Measurements from ENCODE around the gene NFAT5.

The NFAT5 gene

GRCh38 chr16:69599731-69600130 is 34.0 kb downstream of the NFAT5 start:
- peaks cover 24% of the 10 kb centered on the region for H3K36me3 Mint-ChIP-seq (ENCODE audit: low read depth)
- H3K4me1 Mint-ChIP-seq (ENCODE audit: low read depth), result peaks cover 46% of the 10 kb centered on the region
- no peak overlapping the region for H3K27ac Mint-ChIP-seq
- no peaks in the 10 kb centered on the region for H3K27me3 Mint-ChIP-seq
- no peak overlapping the region for H3K4me3 Mint-ChIP-seq
- no peaks in the 10 kb centered on the region for H3K9me3 Mint-ChIP-seq

DNA sequence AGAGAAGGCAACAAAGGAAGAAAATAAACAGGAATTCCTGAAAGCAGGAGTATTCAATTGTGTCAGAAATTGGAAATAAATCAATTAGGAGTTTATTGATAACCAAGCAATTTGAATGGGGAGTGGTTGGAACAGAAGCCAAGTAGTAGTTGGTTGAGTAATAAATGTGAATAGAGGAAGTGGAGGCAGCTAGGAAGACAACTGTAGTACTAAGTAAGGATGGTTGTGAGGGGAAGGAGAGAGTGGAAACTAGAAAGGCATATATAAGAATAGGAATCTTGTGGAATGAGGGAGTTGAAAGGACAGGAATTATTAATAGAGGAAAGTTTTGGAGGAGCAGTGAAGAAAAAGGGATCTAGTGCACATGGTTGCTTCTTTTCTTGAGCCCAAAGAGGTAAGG is 34.4 kb downstream of the NFAT5 start:
- Mint-ChIP-seq H3K4me1 (ENCODE audit: low read depth) (peaks cover 41% of the 10 kb centered on the region), H3K9me3 (no peaks in the 10 kb centered on the region), H3K27ac (no peak overlapping the region), H3K4me3 (no peak overlapping the region), H3K27me3 (no peaks in the 10 kb centered on the region), H3K36me3 (ENCODE audit: low read depth) (peaks cover 24% of the 10 kb centered on the region)

DNA sequence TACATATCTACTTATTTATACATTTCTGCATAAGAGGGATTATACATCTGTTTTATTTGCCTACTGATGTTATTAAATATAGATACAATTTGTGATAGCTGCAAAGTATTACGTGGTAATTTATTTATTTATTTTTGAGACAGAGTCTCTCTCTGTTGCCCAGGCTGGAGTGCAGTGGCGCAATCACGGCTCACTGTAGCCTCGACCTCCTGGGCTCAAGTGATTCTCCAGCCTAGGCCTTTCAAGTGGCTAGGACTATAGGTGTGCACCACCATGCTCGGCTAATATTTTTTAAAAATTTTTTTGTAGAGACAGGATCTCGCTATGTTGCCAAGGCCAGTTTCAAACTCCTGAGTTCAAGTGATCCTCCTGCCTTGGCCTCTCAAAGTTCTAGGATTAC is 35.5 kb downstream of the NFAT5 start:
- Mint-ChIP-seq H3K36me3 (ENCODE audit: low read depth) (peaks cover 24% of the 10 kb centered on the region), H3K9me3 (no peaks in the 10 kb centered on the region), H3K4me1 (ENCODE audit: low read depth) (peaks cover 37% of the 10 kb centered on the region), H3K27me3 (no peaks in the 10 kb centered on the region), H3K4me3 (no peak overlapping the region), H3K27ac (no peak overlapping the region)

- no peaks in the 10 kb centered on the region for H3K27me3 Mint-ChIP-seq
- H3K4me3 Mint-ChIP-seq, result peak overlapping the region; percentile 19
- no peaks in the 10 kb centered on the region for H3K9me3 Mint-ChIP-seq
- H3K36me3 Mint-ChIP-seq (ENCODE audit: low read depth), result peaks cover 33% of the 10 kb centered on the region
- H3K4me1 Mint-ChIP-seq (ENCODE audit: low read depth), result peaks cover 50% of the 10 kb centered on the region
- peak overlapping the region; percentile 81 for H3K27ac Mint-ChIP-seq
Observed at GRCh38 chr16:69606985-69607384, 41.2 kb downstream of the NFAT5 start.

GRCh38 chr16:69607674-69608073 is 41.9 kb downstream of the NFAT5 start:
- H3K9me3 Mint-ChIP-seq, result no peaks in the 10 kb centered on the region
- peak overlapping the region; percentile 81 for H3K27ac Mint-ChIP-seq
- peak overlapping the region; percentile 19 for H3K4me3 Mint-ChIP-seq
- H3K4me1 Mint-ChIP-seq (ENCODE audit: low read depth), result peaks cover 57% of the 10 kb centered on the region
- no peaks in the 10 kb centered on the region for H3K27me3 Mint-ChIP-seq
- peaks cover 33% of the 10 kb centered on the region for H3K36me3 Mint-ChIP-seq (ENCODE audit: low read depth)

DNA sequence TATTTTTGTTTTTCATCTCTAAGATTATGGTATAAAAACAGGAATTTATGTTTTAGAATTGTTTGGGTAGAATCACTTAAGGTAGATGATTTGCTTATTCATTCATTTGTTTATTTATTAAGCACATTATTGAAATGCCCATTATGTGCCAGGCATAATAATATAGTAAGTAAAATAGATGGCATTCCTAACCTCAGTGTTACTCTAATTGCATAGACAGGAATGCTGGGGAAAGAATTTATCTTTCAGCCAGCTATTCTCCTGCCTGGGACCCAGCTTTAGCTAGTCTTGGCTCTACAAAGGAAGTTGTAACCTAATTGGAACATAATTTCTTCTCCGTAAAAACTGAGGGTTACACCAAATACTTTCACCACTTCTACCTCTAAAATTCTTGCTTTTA is 44.6 kb downstream of the NFAT5 start:
- no peak overlapping the region for H3K27ac Mint-ChIP-seq
- H3K4me1 Mint-ChIP-seq (ENCODE audit: low read depth), result peaks cover 71% of the 10 kb centered on the region
- peaks cover 34% of the 10 kb centered on the region for H3K36me3 Mint-ChIP-seq (ENCODE audit: low read depth)
- H3K4me3 Mint-ChIP-seq, result no peak overlapping the region
- H3K9me3 Mint-ChIP-seq, result no peaks in the 10 kb centered on the region
- no peaks in the 10 kb centered on the region for H3K27me3 Mint-ChIP-seq

DNA sequence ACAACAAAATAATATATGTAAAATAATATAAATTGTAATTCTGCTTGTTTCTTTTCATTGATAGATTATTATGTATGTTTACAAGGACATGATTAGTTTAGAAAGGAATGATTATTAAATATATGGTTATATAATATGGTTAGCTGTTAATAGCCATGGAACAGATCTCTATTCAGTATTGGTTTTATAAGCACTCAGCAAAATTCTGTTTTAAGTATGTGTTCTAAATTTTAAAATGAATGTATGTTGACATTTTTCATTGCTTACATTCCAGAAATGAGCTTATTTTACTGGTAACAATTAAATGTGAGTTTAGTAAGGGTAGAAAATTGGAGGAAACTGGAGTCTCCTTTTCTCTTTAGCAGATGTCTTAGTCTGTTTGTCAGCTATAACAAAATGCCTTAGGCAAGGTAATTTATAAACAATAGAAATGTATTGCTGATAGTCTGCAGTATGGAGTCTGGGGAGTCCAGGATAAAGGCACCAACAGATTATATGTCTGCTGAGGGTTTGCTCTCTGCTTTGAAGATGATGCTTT is 45.4 kb downstream of the NFAT5 start:
- Mint-ChIP-seq H3K36me3 (ENCODE audit: low read depth) (peaks cover 39% of the 10 kb centered on the region), H3K27me3 (no peaks in the 10 kb centered on the region), H3K4me3 (no peak overlapping the region), H3K4me1 (ENCODE audit: low read depth) (peaks cover 72% of the 10 kb centered on the region), H3K27ac (no peak overlapping the region), H3K9me3 (no peaks in the 10 kb centered on the region)

GRCh38 chr16:69613378-69614154 is 47.8 kb downstream of the NFAT5 start:
- no peaks in the 10 kb centered on the region for H3K9me3 Mint-ChIP-seq
- peak overlapping the region; percentile 50 for H3K27ac Mint-ChIP-seq
- H3K27me3 Mint-ChIP-seq, result no peaks in the 10 kb centered on the region
- no peak overlapping the region for H3K4me3 Mint-ChIP-seq
- H3K36me3 Mint-ChIP-seq (ENCODE audit: low read depth), result peaks cover 29% of the 10 kb centered on the region
- H3K4me1 Mint-ChIP-seq (ENCODE audit: low read depth), result peaks cover 55% of the 10 kb centered on the region

- Mint-ChIP-seq H3K36me3 (ENCODE audit: low read depth) (peaks cover 23% of the 10 kb centered on the region), H3K27me3 (no peaks in the 10 kb centered on the region), H3K9me3 (no peaks in the 10 kb centered on the region), H3K27ac (peak overlapping the region; percentile 38), H3K4me3 (no peak overlapping the region), H3K4me1 (ENCODE audit: low read depth) (peaks cover 42% of the 10 kb centered on the region)
Observed at GRCh38 chr16:69615528-69615927, 49.8 kb downstream of the NFAT5 start.

DNA sequence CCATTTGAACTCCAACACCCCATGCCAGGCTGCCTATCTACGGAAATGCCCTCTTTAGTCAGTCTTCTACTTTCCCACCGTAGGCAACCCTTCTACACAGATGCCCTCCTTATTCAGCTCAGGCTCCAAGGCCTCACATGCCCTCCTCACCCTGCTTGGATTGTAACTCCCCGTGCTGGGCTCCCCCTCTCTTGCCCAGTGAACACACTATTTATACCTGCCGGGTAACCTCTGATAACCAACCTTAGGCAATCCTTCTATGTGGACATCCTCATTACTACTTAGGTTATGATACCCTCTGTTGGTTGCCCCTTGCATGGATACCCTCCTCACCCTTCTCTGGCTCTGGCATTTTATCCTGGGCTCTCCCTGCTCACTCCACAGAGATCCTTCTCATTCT is 50.3 kb downstream of the NFAT5 start:
- Mint-ChIP-seq H3K4me1 (ENCODE audit: low read depth) (peaks cover 39% of the 10 kb centered on the region), H3K4me3 (no peak overlapping the region), H3K27ac (peak overlapping the region; percentile 38), H3K27me3 (no peaks in the 10 kb centered on the region), H3K9me3 (no peaks in the 10 kb centered on the region), H3K36me3 (ENCODE audit: low read depth) (peaks cover 20% of the 10 kb centered on the region)

- H3K36me3 Mint-ChIP-seq (ENCODE audit: low read depth), result peaks cover 30% of the 10 kb centered on the region
- peaks cover 22% of the 10 kb centered on the region for H3K4me1 Mint-ChIP-seq (ENCODE audit: low read depth)
- H3K27ac Mint-ChIP-seq, result no peak overlapping the region
- no peak overlapping the region for H3K4me3 Mint-ChIP-seq
- H3K27me3 Mint-ChIP-seq, result no peaks in the 10 kb centered on the region
- no peaks in the 10 kb centered on the region for H3K9me3 Mint-ChIP-seq
Observed at GRCh38 chr16:69618307-69618706, 52.5 kb downstream of the NFAT5 start.

DNA sequence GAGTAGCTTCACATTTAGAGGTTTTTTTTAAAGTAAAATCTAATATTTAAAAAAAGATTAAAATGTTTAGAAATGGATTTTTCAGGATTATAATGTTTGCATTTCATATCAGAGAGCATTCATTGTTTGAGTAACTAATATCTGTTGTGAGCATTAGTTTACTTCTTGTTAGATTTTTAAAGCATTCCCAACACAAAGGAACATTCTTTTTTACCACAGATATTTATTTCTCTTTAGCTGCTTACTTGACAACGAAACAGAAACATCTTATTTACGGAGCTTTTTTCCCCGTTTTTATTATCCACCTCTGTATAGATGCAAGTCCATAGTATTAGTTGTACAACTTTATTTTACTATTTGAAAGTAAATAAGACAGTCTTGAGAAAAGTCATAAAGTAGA is 53.0 kb downstream of the NFAT5 start:
- peaks cover 28% of the 10 kb centered on the region for H3K36me3 Mint-ChIP-seq (ENCODE audit: low read depth)
- no peak overlapping the region for H3K27ac Mint-ChIP-seq
- no peaks in the 10 kb centered on the region for H3K9me3 Mint-ChIP-seq
- no peak overlapping the region for H3K4me3 Mint-ChIP-seq
- H3K4me1 Mint-ChIP-seq (ENCODE audit: low read depth), result peaks cover 18% of the 10 kb centered on the region
- no peaks in the 10 kb centered on the region for H3K27me3 Mint-ChIP-seq

DNA sequence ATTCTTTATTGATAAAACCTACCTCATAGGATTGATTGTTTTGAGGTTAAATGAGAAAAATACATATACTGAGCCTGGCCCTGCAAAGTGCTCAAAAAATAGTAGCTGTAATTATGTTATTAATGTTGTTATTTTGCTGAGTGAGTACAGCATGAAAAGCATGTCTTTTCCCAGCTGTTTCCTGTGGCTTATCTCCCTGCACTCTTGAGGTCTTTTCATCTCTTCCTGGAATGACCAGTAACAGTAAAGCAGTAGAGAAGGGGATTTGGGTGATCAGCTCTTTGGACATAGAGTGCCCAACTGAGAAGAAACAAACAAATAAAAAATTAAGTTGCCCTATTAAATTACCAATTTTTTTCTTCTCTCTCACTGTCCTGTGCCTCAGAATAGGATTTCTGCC is 53.7 kb downstream of the NFAT5 start:
- Mint-ChIP-seq H3K4me3 (no peak overlapping the region), H3K27me3 (no peaks in the 10 kb centered on the region), H3K9me3 (no peaks in the 10 kb centered on the region), H3K4me1 (ENCODE audit: low read depth) (peaks cover 18% of the 10 kb centered on the region), H3K36me3 (ENCODE audit: low read depth) (peaks cover 36% of the 10 kb centered on the region), H3K27ac (no peak overlapping the region)

GRCh38 chr16:69620573-69620972 is 54.8 kb downstream of the NFAT5 start:
- H3K27ac Mint-ChIP-seq, result no peak overlapping the region

DNA sequence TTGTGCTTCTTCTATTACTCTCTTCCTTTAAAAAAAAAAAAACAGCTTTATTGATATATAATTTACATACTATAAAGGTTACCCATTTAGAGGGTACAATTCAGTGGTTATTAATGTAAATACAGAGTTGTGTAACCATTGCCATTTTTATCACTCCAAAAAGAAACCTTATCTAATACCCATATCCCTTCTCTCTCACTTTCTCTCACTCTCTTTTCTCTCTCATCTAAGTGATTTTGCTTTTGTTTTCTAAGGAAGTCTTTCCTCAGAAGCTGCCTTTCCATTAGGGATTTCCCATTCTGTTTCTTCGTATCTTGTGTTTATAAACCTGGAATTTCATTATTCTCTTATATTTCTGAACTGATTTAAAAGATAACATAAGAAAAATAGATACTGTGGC is 55.5 kb downstream of the NFAT5 start:
- Mint-ChIP-seq H3K27ac (no peak overlapping the region), H3K36me3 (ENCODE audit: low read depth) (peaks cover 31% of the 10 kb centered on the region), H3K4me3 (no peak overlapping the region), H3K27me3 (no peaks in the 10 kb centered on the region), H3K4me1 (ENCODE audit: low read depth) (peaks cover 12% of the 10 kb centered on the region), H3K9me3 (no peaks in the 10 kb centered on the region)

More at GRCh38 chr16:69620573-69620972, 54.8 kb downstream of the NFAT5 start:
- Mint-ChIP-seq H3K9me3 (no peaks in the 10 kb centered on the region), H3K4me1 (ENCODE audit: low read depth) (peaks cover 12% of the 10 kb centered on the region), H3K36me3 (ENCODE audit: low read depth) (peaks cover 33% of the 10 kb centered on the region), H3K27me3 (no peaks in the 10 kb centered on the region), H3K4me3 (no peak overlapping the region)

DNA sequence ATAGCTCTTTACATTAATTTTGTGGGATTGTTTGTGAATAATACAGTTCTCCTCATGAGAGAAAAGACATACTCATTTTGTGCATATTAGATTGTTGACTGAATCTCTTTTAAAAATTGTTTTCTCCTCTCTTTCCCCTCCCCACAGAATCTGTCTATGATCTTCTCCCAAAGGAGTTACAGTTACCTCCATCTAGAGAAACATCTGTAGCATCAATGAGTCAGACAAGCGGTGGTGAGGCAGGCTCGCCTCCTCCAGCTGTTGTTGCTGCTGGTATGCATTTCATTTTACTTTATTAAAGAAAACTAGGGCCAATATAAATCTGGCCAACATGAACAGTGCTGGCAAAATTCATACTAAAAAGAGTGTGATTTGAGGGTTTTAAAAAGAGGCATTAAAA is 60.5 kb downstream of the NFAT5 start:
- H3K4me3 Mint-ChIP-seq, result no peak overlapping the region
- no peak overlapping the region for H3K27ac Mint-ChIP-seq
- H3K36me3 Mint-ChIP-seq (ENCODE audit: low read depth), result peaks cover 45% of the 10 kb centered on the region
- no peaks in the 10 kb centered on the region for H3K9me3 Mint-ChIP-seq
- H3K27me3 Mint-ChIP-seq, result no peaks in the 10 kb centered on the region
- peaks cover 7% of the 10 kb centered on the region for H3K4me1 Mint-ChIP-seq (ENCODE audit: low read depth)

All from stimulated activated naive CD8-positive, alpha-beta T cell treated with anti-CD3 and anti-CD28 coated beads, Interleukin-15, Interleukin-2, amounts not matched to agents 100 ng/mL and 50 ng/mL, for 24 hours (primary cell).